GM18499 (cell line): ENCODE results near the gene RAPGEF1.

Experiments
- ATAC-seq: cut with Tn5 transposase; IDR thresholded peaks from one replicate; pipeline ENCODE4 v1.9.1; 2021; ENCODE audit warnings: moderate number of reproducible peaks; ENCODE audit not compliant: insufficient read depth, unreplicated experiment

RAPGEF1 gene

DNA sequence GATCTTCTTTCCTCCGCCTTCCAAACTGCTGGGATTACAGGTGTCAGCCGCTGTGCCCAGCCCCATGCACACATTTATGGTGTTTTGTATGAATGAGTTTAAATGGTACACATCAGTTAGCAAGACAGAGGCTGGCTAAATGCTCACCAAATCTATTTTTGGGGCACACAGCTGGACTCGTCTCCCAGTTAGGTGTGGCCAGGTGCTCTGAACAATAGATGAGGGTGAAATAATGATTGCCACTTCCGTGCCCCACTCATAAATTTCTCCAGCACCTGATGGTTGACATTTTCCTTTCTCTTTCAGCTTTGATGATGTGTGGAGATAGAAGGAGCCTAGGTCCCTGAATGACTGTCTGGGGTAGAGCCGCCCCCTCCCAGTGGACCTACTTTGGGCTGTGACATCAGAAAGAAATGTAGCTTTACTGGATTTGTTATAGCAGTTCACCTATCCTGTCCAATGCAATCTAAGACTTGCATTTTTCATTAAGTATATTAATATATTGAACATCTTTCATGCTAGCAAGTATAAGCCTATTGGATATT, 8.6 kb upstream of the RAPGEF1 start:
- ATAC-seq: no peak

DNA sequence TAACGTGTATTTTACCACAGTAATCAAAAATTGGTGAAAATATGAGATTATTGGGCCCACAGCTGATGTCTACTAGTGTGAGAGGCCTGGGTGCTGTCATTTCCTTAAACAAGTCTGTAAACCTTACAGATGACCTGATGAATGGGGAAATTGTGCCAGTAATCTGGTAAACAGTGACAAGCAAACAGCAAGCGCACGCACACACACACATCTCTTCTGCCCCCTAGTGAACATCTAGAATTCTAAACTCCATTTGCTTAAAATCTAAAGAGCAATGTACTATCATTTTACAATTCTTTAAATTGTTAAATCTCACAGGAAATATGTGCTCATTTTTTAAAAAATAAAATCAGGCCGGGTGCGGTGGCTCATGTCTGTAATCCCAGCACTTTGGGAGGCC, 7.5 kb upstream of the RAPGEF1 start:
- no peak for ATAC-seq

- ATAC-seq: no peak
Measured at GRCh38 chr9:131745610-131746009, 5.7 kb upstream of the RAPGEF1 start.

- no peak for ATAC-seq
Measured at GRCh38 chr9:131744720-131745201, 4.9 kb upstream of the RAPGEF1 start.

DNA sequence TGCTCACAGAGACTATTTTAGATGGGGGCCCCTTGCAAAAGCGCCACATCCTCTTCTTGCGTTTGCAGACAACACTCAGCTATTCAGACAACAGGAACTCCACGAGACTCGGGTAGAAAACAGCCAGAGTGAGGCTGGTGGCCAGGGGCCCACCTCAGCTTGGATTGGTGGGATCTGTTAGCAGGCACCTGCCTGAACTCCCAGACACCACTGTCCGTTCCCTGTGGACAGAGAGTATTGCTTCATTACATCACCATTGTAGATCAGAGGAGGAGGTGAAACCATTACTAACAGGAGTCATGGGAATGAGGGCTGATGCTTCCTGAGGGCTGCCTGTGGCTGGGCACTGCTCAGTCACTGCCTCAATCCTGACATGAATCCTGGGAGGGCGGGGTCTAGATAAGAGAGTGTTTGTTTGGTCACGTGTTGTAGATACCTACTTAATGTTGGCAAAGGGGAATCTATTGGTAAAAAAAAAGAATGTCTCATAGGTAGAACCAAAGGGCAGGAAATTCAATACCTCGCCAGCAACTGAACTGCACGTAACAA, 4.4 kb upstream of the RAPGEF1 start:
- no peak for ATAC-seq

- ATAC-seq: no peak
Measured at GRCh38 chr9:131743501-131743900, 3.6 kb upstream of the RAPGEF1 start.

- no peak for ATAC-seq
Measured at GRCh38 chr9:131743096-131743495, 3.2 kb upstream of the RAPGEF1 start.

DNA sequence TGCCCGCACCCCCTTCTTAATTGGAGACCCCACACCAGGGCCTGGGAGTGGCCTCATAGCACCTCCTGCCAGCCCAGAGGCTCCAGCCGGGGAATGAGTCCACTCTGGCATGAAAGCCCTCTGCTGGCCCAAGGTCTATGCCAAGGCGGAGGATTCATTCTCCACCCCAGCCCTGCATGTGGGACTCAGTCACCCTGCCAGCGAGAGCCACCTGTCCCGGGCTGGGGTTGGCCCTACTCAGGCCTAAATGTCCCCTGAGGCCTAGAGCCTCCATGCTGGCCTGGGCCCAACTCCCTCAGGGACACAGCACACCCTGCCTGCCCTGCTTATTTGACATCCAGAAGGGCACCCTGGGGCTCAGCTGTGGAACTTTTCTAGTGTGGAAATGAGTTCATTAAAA, 1.0 kb upstream of the RAPGEF1 start:
- no peak for ATAC-seq

DNA sequence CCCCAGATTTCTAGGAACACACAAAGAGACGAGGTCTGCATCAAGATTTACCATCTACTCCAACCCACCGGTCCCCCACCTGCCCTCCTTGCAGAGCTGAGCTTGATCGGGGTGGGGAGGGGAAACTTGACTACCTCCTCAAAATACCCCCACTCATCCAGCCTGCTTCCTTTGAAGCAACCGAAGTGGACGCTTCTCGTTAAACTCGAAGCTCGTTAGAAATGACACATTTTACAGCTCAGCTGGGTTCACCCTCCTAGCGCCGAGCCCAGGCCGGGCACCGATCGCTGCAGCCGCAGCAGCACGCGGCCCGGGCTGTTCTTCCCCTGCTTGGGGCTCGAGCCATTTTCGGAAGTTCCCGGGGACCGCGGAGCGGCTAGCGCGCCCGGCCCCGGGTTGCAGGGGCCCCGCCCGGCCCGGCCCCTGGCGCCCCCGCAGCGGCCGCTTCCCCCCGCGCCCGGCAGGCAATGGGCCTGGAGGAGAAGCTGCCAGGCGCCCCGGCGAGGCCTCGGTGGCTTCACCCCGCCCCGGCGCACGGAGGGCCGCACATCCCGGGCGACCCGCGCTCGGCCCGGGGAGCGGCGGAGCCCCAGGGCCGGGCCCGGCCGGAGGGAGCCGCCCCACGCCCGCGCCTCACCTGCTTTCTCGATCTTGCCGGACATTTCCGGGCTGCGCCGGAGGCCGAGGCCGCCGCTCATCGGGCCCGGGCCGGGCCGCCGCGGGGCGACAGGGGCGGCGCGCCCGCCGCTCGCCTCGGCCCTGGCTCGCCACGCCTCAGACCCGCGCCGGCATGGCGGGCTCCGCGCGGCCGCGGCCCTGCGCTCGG, 530 bp downstream of the RAPGEF1 start:
- ATAC-seq: no peak

GRCh38 chr9:131738293-131739132, 1.4 kb downstream of the RAPGEF1 start:
- ATAC-seq: no peak

DNA sequence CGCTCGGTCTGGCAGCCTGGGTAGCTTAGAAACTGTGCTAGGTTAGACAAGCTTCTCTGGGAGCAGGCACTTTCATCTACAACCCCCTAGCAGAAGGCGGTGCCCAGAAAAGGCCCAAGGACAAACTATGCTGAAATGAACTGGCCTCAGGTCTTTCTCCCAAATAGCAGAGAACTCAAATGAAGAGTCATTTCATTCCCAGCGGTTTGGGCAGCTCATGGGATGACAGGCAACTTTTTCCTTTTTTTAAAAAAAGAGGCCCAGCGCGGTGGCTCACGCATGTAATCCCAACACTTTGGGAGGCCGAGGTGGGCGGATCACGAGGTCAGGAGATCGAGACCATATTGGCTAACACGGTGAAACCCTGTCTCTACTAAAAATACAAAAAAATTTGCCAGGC, 2.5 kb downstream of the RAPGEF1 start:
- ATAC-seq: no peak

DNA sequence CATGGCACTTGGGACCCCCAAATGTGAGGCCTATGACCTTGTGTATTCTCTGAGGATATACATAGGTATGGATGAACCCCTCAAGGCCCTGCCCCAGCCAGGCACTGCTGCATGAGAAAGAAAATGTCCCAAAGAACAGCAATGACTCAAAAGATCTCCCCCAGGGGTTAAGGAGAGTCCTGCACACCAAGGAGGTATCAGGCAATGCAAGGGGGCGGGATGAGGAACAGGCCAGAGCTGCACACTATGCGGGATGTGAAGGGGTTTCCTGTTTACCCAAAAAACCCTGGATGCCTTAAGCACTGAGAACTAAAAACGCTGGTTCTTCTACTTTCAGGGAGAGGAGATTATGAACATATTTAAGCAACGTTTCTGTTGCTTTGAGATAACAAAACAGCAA, 3.4 kb downstream of the RAPGEF1 start:
- no peak for ATAC-seq

GRCh38 chr9:131735238-131736128, 4.4 kb downstream of the RAPGEF1 start:
- ATAC-seq: no peak

DNA sequence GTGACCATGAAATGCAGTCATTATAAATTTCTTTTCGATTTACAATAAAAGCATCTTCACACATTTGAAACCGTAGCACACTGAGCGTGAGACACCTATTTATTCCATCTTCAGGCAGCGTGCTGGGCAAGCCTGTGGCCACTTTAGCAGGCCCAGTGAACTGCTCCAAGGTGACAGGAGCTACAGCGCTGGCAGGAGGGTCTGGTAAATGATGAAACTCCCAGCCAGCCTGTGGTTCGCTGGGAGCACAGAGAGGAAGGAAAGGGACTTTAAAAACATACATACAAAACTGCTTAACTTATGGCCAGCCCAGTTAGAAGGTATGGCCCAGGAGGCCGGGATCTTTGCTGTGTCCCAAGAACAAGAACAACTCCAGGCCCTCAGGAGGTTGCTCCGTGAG, 5.1 kb downstream of the RAPGEF1 start:
- ATAC-seq: no peak

GRCh38 chr9:131734165-131734610, 5.7 kb downstream of the RAPGEF1 start:
- no peak for ATAC-seq

GRCh38 chr9:131733541-131734061, 6.3 kb downstream of the RAPGEF1 start:
- no peak for ATAC-seq

GRCh38 chr9:131732636-131733289, 7.1 kb downstream of the RAPGEF1 start:
- ATAC-seq: no peak

- ATAC-seq: no peak
Measured at GRCh38 chr9:131732061-131732526, 7.8 kb downstream of the RAPGEF1 start.

DNA sequence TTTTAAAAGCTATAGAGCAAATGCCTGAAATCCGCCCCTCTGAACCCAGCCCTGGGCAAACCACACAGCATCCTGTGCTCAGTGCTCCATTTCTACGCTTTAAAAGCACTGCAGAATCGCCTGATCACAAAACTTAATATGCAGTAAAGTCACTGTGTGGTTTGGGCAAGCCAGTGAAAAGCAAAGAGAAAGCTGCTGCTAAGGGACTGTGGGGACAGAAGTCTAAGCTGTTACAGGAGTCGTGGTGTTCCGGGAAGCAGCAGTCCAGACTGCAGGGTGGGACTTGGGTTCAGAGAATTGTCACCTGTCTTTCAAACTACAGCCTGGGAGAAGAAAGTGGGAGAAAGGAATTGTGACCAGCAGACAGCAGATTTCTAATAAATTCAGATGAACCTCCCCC, 8.2 kb downstream of the RAPGEF1 start:
- ATAC-seq: no peak
